ENCODE measurements around the gene ABCD3.

- TF ChIP-seq CTCF (IDR thresholded peaks at IDR 0.05 in 4 of 5, conservative IDR thresholded peaks at IDR 0.05 in 1 of 5) = no peak
- peak; percentile 53 to 69 for TF ChIP-seq POLR2A (IDR thresholded peaks at IDR 0.05)
Observed at GRCh38 chr1:94541246-94542087, 123.3 kb downstream of the ABCD3 start, which contains the start of gene F3.

Measured in gastrocnemius medialis (tissue), 4 donors.